SK-N-SH treated with all-trans-retinoic acid at 6 μM for 48 hours (cell line): ENCODE results near the gene PLA2R1.

Source experiments
- ATAC-seq: fragments of 200-7000 bp; cut with Tn5 transposase; 3 replicates; pipeline ENCODE4 v1.9.1; 2020; ENCODE audit warnings: mild to moderate bottlenecking, moderate library complexity
- ARNTL ChIP-seq: fragments of 450-650 bp; formaldehyde crosslinking; IDR thresholded peaks from 2 replicates; pipeline ENCODE4 v1.5.0; 2020; ENCODE audit warnings: low read depth, mild to moderate bottlenecking, moderate library complexity, borderline replicate concordance
- BACH2 ChIP-seq: fragments of 250-450 bp; sonication (Bioruptor Pico); IDR thresholded peaks from 2 replicates; pipeline ENCODE4 v1.9.0; 2021; ENCODE audit warnings: mild to moderate bottlenecking, borderline replicate concordance
- GLIS3 ChIP-seq: fragments of 250-450 bp; sonication (Bioruptor Pico); IDR thresholded peaks from 2 replicates; pipeline ENCODE4 v1.5.0; 2020; ENCODE audit warnings: mild to moderate bottlenecking, moderate library complexity
- OSR1 ChIP-seq: fragments of 250-450 bp; sonication (Bioruptor Pico); IDR thresholded peaks from 2 replicates; pipeline ENCODE4 v1.8.0; 2022; ENCODE audit warnings: moderate library complexity, mild to moderate bottlenecking, inconsistent platforms
- PPARA ChIP-seq: fragments of 250-450 bp; sonication (Bioruptor Pico); IDR thresholded peaks from 2 replicates; pipeline ENCODE4 v1.5.0; 2020; ENCODE audit warnings: mild to moderate bottlenecking, borderline replicate concordance
- SNAI2 ChIP-seq: fragments of 250-450 bp; sonication (Bioruptor Pico); IDR thresholded peaks from 2 replicates; pipeline ENCODE4 v1.5.0; 2020; ENCODE audit warnings: mild to moderate bottlenecking, moderate library complexity
- TCF4 ChIP-seq: fragments of 250-450 bp; sonication (Bioruptor Pico); IDR thresholded peaks from 2 replicates; pipeline ENCODE4 v1.8.0; 2021; ENCODE audit warnings: mild to moderate bottlenecking, moderate library complexity, borderline replicate concordance
- TSHZ2 ChIP-seq: fragments of 250-450 bp; sonication (Bioruptor Pico); IDR thresholded peaks from 2 replicates; pipeline ENCODE4 v1.5.0; 2020; ENCODE audit warnings: mild to moderate bottlenecking, moderate library complexity
- ZFP3 ChIP-seq: fragments of 250-450 bp; sonication (Bioruptor Pico); IDR thresholded peaks from 2 replicates; pipeline ENCODE4 v1.5.0; 2020; ENCODE audit warnings: mild to moderate bottlenecking, moderate library complexity
- ZNF8 ChIP-seq: fragments of 450-650 bp; formaldehyde crosslinking; IDR thresholded peaks from 2 replicates; pipeline ENCODE4 v1.5.0; 2020; ENCODE audit warnings: mild to moderate bottlenecking, moderate library complexity
- TF ChIP-seq, protein P1 (sequence below): fragments of 250-450 bp; sonication (Bioruptor Pico); IDR thresholded peaks from 2 replicates; pipeline ENCODE4 v1.5.1; 2020; ENCODE audit warnings: low read depth, mild to moderate bottlenecking, moderate library complexity
- TF ChIP-seq, protein P2 (sequence below): fragments of 250-450 bp; sonication (Bioruptor Pico); IDR thresholded peaks from 2 replicates; pipeline ENCODE4 v1.5.1; 2021; ENCODE audit warnings: mild to moderate bottlenecking, moderate library complexity
- TF ChIP-seq, protein P3 (sequence below): fragments of 250-450 bp; sonication (Bioruptor Pico); IDR thresholded peaks from 2 replicates; pipeline ENCODE4 v1.8.0; 2020; ENCODE audit warnings: mild to moderate bottlenecking, moderate library complexity, borderline replicate concordance

Gene PLA2R1

DNA sequence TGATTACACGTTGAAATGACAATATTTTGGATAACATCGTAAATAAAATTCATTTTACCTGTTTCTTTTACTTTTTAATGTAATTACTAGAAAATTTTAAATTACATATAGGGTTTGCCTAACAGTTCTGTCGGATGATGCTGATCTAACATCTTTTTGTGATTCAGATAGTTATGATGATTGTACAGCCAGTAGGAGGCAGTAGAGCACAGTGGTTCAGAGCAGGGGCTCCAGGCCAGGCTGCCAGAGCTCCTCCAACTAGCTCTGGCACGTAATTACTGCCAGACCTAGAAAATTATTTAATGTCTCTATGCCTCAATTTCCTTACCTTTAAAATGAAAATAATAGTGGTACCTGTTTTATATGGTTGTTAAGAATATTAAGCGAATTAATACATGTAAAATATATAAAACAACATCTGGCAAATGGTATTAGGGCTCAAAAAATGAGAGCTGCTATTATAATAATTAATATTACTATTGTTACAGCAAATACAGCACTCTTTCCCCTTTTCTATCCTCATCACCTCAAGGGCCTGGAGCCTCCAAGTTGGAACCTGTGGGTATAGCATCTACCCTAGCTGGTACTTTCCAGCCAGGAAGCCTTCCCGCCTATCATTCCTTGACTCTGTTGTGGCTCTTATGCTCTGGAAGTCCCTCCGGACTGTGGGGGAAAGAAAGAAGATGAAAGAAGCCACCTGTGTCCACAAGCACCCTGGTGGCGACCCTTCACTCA, 47.7 kb upstream of the PLA2R1 start:
- TF ChIP-seq, protein P1, sequence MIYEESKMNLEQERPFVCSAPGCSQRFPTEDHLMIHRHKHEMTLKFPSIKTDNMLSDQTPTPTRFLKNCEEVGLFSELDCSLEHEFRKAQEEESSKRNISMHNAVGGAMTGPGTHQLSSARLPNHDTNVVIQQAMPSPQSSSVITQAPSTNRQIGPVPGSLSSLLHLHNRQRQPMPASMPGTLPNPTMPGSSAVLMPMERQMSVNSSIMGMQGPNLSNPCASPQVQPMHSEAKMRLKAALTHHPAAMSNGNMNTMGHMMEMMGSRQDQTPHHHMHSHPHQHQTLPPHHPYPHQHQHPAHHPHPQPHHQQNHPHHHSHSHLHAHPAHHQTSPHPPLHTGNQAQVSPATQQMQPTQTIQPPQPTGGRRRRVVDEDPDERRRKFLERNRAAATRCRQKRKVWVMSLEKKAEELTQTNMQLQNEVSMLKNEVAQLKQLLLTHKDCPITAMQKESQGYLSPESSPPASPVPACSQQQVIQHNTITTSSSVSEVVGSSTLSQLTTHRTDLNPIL (CRISPR knock-in tag), result no peak
- peak; percentile 45; the same call in 1 of the 2 replicates for TF ChIP-seq TCF4 (CRISPR knock-in tag)
- no peak for TF ChIP-seq GLIS3 (CRISPR knock-in tag)
- TF ChIP-seq SNAI2 (CRISPR knock-in tag), result no peak
- peak; percentile 99 for ATAC-seq

- TF ChIP-seq BACH2 (CRISPR knock-in tag) (no peak), TSHZ2 (CRISPR knock-in tag) (no peak), ZNF8 (CRISPR knock-in tag) (no peak), ARNTL (no peak), ZFP3 (no peak), OSR1 (CRISPR knock-in tag) (no peak)
- TF ChIP-seq, protein P1 (CRISPR knock-in tag), result no peak
- TF ChIP-seq, protein P2, sequence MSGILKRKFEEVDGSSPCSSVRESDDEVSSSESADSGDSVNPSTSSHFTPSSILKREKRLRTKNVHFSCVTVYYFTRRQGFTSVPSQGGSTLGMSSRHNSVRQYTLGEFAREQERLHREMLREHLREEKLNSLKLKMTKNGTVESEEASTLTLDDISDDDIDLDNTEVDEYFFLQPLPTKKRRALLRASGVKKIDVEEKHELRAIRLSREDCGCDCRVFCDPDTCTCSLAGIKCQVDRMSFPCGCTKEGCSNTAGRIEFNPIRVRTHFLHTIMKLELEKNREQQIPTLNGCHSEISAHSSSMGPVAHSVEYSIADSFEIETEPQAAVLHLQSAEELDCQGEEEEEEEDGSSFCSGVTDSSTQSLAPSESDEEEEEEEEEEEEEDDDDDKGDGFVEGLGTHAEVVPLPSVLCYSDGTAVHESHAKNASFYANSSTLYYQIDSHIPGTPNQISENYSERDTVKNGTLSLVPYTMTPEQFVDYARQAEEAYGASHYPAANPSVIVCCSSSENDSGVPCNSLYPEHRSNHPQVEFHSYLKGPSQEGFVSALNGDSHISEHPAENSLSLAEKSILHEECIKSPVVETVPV (CRISPR knock-in tag), result no peak
- ATAC-seq, result no peak
Measured at GRCh38 chr2:160109243-160109642, 46.8 kb upstream of the PLA2R1 start.

DNA sequence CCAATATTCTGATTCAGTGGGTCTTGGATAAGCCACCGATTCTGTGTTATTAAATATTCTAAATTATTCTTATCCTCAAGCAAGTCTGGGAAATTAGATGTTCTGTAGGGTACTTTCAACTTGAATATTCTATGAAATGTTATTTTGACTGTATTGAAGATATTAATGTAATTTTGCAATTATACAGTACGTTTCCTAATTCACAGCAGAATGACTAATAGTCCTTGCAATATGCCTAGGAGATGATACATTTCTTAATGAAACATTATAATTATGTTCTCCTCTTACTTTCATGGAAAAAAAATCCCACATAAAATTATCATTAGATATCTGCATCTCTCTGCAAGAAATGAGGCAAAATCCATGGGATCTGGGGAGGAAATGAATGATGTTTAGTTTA, 46.2 kb upstream of the PLA2R1 start:
- no peak for ATAC-seq

More for the DNA sequence above, 46.2 kb upstream of the PLA2R1 start:
- TF ChIP-seq, protein P1 (CRISPR knock-in tag), result no peak
- TF ChIP-seq GLIS3 (CRISPR knock-in tag), result no peak
- TF ChIP-seq, protein P3, sequence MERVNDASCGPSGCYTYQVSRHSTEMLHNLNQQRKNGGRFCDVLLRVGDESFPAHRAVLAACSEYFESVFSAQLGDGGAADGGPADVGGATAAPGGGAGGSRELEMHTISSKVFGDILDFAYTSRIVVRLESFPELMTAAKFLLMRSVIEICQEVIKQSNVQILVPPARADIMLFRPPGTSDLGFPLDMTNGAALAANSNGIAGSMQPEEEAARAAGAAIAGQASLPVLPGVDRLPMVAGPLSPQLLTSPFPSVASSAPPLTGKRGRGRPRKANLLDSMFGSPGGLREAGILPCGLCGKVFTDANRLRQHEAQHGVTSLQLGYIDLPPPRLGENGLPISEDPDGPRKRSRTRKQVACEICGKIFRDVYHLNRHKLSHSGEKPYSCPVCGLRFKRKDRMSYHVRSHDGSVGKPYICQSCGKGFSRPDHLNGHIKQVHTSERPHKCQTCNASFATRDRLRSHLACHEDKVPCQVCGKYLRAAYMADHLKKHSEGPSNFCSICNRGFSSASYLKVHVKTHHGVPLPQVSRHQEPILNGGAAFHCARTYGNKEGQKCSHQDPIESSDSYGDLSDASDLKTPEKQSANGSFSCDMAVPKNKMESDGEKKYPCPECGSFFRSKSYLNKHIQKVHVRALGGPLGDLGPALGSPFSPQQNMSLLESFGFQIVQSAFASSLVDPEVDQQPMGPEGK, result no peak
- TF ChIP-seq PPARA (CRISPR knock-in tag), result no peak
- TF ChIP-seq, protein P2 (CRISPR knock-in tag), result no peak
